ENCODE data around the gene HMGCLL1.

The HMGCLL1 gene

DNA sequence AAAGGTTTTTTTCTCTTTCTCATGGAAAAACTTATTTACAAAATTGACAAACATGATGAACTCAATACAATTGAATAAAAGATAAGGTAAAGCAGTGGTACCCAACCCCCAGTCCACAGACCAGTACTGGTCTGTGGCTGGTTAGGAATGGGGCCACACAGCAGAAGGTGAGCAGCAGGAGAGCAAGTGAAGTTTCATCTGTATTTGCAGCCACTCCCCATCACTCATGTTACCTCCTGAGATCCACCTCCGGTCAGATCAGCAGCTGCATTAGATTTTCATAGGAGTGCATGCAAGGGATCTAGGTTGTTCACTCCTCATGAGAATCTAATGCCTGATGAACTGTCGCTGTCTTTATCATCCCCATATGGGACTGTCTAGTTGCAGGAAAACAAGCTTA is 47.5 kb downstream of the HMGCLL1 start:
- no peak overlapping the region for H3K27ac ChIP-seq
- TF ChIP-seq CTCF (conservative IDR thresholded peaks at IDR 0.05): no peak

- no peak for TF ChIP-seq CTCF (conservative IDR thresholded peaks at IDR 0.05)
- no peak overlapping the region for H3K27ac ChIP-seq
Observed at GRCh38 chr6:55530931-55531330, 48.1 kb downstream of the HMGCLL1 start.

GRCh38 chr6:55528624-55529023 is 50.4 kb downstream of the HMGCLL1 start:
- no peak overlapping the region for H3K27ac ChIP-seq
- peak; percentile 53 for TF ChIP-seq CTCF (conservative IDR thresholded peaks at IDR 0.05)

DNA sequence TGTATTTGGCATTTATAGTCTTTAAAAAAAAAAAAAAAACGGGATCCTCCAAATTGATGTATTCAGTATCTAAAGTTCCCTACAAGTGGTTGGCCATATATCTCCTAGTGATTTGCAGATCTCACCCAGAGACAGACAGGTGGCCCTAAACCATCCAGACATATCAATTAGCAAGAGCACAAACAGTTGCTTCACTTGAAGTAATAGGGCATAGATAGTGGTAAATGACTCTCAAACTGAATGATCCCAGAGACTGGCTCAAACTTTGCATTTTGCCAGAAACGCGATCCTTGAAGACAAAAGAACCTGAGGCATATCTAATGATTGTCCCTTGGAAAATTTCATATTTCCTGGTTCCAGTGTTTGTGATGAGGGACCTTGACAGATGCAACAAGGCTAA is 54.6 kb downstream of the HMGCLL1 start:
- TF ChIP-seq CTCF (conservative IDR thresholded peaks at IDR 0.05): no peak
- no peak overlapping the region for H3K27ac ChIP-seq

DNA sequence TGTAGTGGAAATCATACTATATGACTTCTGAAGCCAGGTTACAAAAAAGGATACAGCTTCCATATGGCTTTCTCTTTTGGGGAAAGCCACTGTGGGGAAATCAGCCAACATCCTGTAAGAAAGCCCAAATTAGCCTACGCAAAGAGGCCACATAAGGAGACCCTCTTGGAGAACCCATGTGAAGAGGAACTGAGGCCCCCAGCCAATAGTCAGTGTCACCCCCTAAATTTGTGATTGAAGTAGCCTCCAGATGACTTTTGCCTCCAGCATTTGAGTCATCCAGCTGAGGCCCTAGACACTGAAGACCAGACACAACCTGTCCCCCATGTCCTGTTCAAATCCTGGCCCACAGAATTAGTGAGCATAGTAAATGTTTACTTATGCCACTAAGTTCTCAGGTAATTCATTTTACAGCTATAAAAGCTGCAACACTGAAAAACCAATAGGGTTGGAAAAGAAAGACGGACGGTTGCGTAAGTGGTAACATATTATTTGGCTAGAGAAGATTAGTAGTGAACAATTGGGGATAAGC is 60.4 kb downstream of the HMGCLL1 start:
- no peak for TF ChIP-seq CTCF (conservative IDR thresholded peaks at IDR 0.05)
- H3K27ac ChIP-seq: no peak overlapping the region

DNA sequence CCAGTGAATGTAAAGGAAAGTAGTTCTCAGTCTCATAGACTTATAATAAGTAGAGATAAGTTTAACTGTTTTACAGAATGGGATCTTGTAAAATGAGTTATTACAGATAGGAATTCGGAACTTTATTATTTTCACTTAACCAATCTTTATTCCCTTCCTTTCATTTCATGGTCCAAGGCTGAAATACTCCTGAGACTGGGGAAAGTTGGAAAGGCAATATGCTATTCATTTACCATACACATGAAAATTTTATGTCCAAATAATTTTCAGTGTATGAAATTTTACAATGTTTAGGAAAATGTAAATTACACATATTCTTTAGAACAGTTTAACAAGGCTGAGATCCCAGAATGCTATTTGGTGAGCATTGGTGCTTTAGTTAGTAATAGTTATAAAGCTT is 62.3 kb downstream of the HMGCLL1 start:
- TF ChIP-seq CTCF (conservative IDR thresholded peaks at IDR 0.05): no peak

GRCh38 chr6:55512904-55513303 is 66.1 kb downstream of the HMGCLL1 start:
- TF ChIP-seq CTCF (conservative IDR thresholded peaks at IDR 0.05): no peak
- H3K27ac ChIP-seq: no peak overlapping the region

More for the DNA sequence above, 62.3 kb downstream of the HMGCLL1 start:
- H3K27ac ChIP-seq: no peak overlapping the region
